IMR-90 (cell line): ENCODE data around the gene NRDC. TPM values are rescaled to one million over a fixed set of nuclear protein-coding genes. Genes with fewer than 3 reads are reported as not detected.

Source experiments
- ATAC-seq: fragments of 200-7000 bp; cut with Tn5 transposase; 2 replicates; pipeline ENCODE4 v1.9.1; 2020; ENCODE audit warnings: low read depth, mild to moderate bottlenecking, moderate library complexity
- BruUV-seq: library from RNA; stranded (reverse); fragments of 400-500 nt; replicated peaks from 2 replicates; lab custom pipeline; 2021; lab: Mats Ljungman, UMichigan
- CTCF ChIA-PET: fragments of 300-600 bp; formaldehyde crosslinking; extraction: SDS; loops from one replicate; lab custom pipeline; 2021; ENCODE audit warnings: antibody characterized with exemption; lab: Yijun Ruan, JAX
- POLR2A ChIA-PET: fragments of 300-600 bp; sonication (Branson Sonifier 250); formaldehyde crosslinking; loops from one replicate; lab custom pipeline; 2022; ENCODE audit warnings: antibody characterized with exemption; ENCODE audit not compliant: unreplicated experiment; lab: Charles Lee
- DNase-seq: peaks from one replicate; pipeline ENCODE4 v3.0.0; 2013
- H2AFZ ChIP-seq: replicated peaks from 2 replicates; pipeline ENCODE3; 2013; ENCODE audit warnings: low read length, mild to moderate bottlenecking; ENCODE audit not compliant: poor library complexity
- H2AK5ac ChIP-seq: 2 replicates; pipeline ENCODE4 v1.6.1; 2013; ENCODE audit warnings: low read depth, low read length, inconsistent platforms
- H2AK9ac ChIP-seq: replicated peaks from 2 replicates; pipeline ENCODE3; 2013; ENCODE audit warnings: mild to moderate bottlenecking, low read depth, low read length, moderate library complexity; ENCODE audit not compliant: poor library complexity
- H2BK120ac ChIP-seq: 2 replicates; pipeline ENCODE4 v1.6.1; 2013; ENCODE audit warnings: low read depth, low read length, inconsistent platforms
- H2BK15ac ChIP-seq: 3 replicates; pipeline ENCODE4 v1.6.1; 2013; ENCODE audit warnings: low read depth, low read length, inconsistent platforms
- H2BK20ac ChIP-seq: 2 replicates; pipeline ENCODE4 v1.6.1; 2013; ENCODE audit warnings: low read depth, mild to moderate bottlenecking, inconsistent platforms, low read length, moderate library complexity
- H2BK5ac ChIP-seq: 2 replicates; pipeline ENCODE4 v1.6.1; 2013; ENCODE audit warnings: mild to moderate bottlenecking, low read depth, low read length, inconsistent platforms; ENCODE audit not compliant: poor library complexity, severe bottlenecking
- H3K14ac ChIP-seq: replicated peaks from 2 replicates; pipeline ENCODE4 v1.6.1; 2013; ENCODE audit warnings: low read depth, low read length, inconsistent platforms
- H3K18ac ChIP-seq: 2 replicates; pipeline ENCODE4 v1.6.1; 2013; ENCODE audit warnings: low read depth, low read length, control low read depth
- H3K23ac ChIP-seq: 2 replicates; pipeline ENCODE4 v1.6.1; 2013; ENCODE audit warnings: low read depth, low read length, inconsistent platforms
- H3K27ac ChIP-seq: 2 replicates; pipeline ENCODE4 v1.5.1; 2013; ENCODE audit warnings: mild to moderate bottlenecking, control low read depth, low read length; ENCODE audit not compliant: insufficient read depth
- H3K27me3 ChIP-seq: 2 replicates; pipeline ENCODE4 v1.6.1; 2013; ENCODE audit warnings: low read length; ENCODE audit not compliant: control insufficient read depth, insufficient read depth
- H3K36me3 ChIP-seq: 2 replicates; pipeline ENCODE4 v1.6.1; 2013; ENCODE audit warnings: low read length, mixed read lengths; ENCODE audit not compliant: control insufficient read depth, insufficient read depth
- H3K4ac ChIP-seq: 2 replicates; pipeline ENCODE4 v1.6.1; 2013; ENCODE audit warnings: low read depth, low read length, inconsistent platforms
- H3K4me1 ChIP-seq: 2 replicates; pipeline ENCODE4 v1.6.1; 2013; ENCODE audit warnings: low read length, mixed read lengths; ENCODE audit not compliant: control insufficient read depth, insufficient read depth
- H3K4me2 ChIP-seq: 2 replicates; pipeline ENCODE4 v1.6.1; 2013; ENCODE audit warnings: low read depth, mild to moderate bottlenecking, control low read depth, low read length, moderate library complexity
- H3K4me3 ChIP-seq: 2 replicates; pipeline ENCODE4 v1.5.1; 2013; ENCODE audit warnings: low read depth, mild to moderate bottlenecking, control low read depth, low read length, moderate library complexity; ENCODE audit not compliant: insufficient read depth
- H3K56ac ChIP-seq: 2 replicates; pipeline ENCODE4 v1.6.1; 2013; ENCODE audit warnings: low read length, inconsistent platforms; ENCODE audit not compliant: insufficient read depth; ENCODE audit errors: extremely low read depth
- H3K79me1 ChIP-seq, 2 experiments: 2 replicates each; pipeline ENCODE4 v1.6.1; 2013; ENCODE audit warnings: low read length in 2 of 2, inconsistent platforms in 1 of 2, low read depth in 1 of 2
- H3K9ac ChIP-seq: 2 replicates; pipeline ENCODE4 v1.6.1; 2013; ENCODE audit warnings: low read depth, low read length, control low read depth
- H3K9me1 ChIP-seq: 2 replicates; pipeline ENCODE4 v1.6.1; 2013; ENCODE audit warnings: low read length, inconsistent platforms; ENCODE audit not compliant: insufficient read depth
- H3K9me3 ChIP-seq: 2 replicates; pipeline ENCODE4 v1.6.1; 2013; ENCODE audit warnings: low read length; ENCODE audit not compliant: control insufficient read depth, insufficient read depth
- H4K20me1 ChIP-seq: 2 replicates; pipeline ENCODE4 v1.6.1; 2013; ENCODE audit warnings: low read length, inconsistent platforms; ENCODE audit not compliant: insufficient read depth
- H4K5ac ChIP-seq: 2 replicates; pipeline ENCODE4 v1.6.1; 2013; ENCODE audit warnings: mild to moderate bottlenecking, low read depth, low read length, control low read depth
- H4K8ac ChIP-seq, 2 experiments: 2 replicates each; pipeline ENCODE4 v1.6.1; 2013; ENCODE audit warnings: low read depth in 2 of 2, low read length in 2 of 2, control low read depth in 1 of 2, inconsistent platforms in 1 of 2
- H4K91ac ChIP-seq: 2 replicates; pipeline ENCODE4 v1.6.1; 2013; ENCODE audit warnings: low read depth, low read length, inconsistent platforms; ENCODE audit not compliant: insufficient read depth
- BHLHE40 ChIP-seq: fragments of 150-350 bp; IDR thresholded peaks from 2 replicates; pipeline ENCODE4 v1.6.1; 2016; ENCODE audit warnings: mild to moderate bottlenecking, low read depth, low read length
- CEBPB ChIP-seq: IDR thresholded peaks from 2 replicates; pipeline ENCODE4 v1.6.1; 2012; ENCODE audit warnings: low read depth, low read length, improper control_type of control experiment
- CHD1 ChIP-seq: IDR thresholded peaks from 2 replicates; pipeline ENCODE4 v1.6.1; 2012; ENCODE audit warnings: low read depth, low read length, improper control_type of control experiment
- FOS ChIP-seq: fragments of 150-350 bp; IDR thresholded peaks from 2 replicates; pipeline ENCODE4 v1.6.1; 2016; ENCODE audit warnings: low read depth, low read length
- MXI1 ChIP-seq: IDR thresholded peaks from 2 replicates; pipeline ENCODE4 v1.6.1; 2012; ENCODE audit warnings: low read depth, mild to moderate bottlenecking, low read length, moderate library complexity, borderline replicate concordance
- NFE2L2 ChIP-seq: fragments of 150-350 bp; IDR thresholded peaks from 2 replicates; pipeline ENCODE4 v1.6.1; 2016; ENCODE audit warnings: low read depth, mild to moderate bottlenecking, low read length
- POLR2A ChIP-seq: IDR thresholded peaks from 2 replicates; pipeline ENCODE4 v1.6.1; 2012; ENCODE audit warnings: mild to moderate bottlenecking, low read depth, low read length
- RAD21 ChIP-seq: IDR thresholded peaks from 2 replicates; pipeline ENCODE4 v1.6.1; 2012; ENCODE audit warnings: low read length, improper control_type of control experiment
- RCOR1 ChIP-seq: IDR thresholded peaks from 2 replicates; pipeline ENCODE4 v1.6.1; 2012; ENCODE audit warnings: mild to moderate bottlenecking, low read length, improper control_type of control experiment; ENCODE audit not compliant: insufficient replicate concordance
- RFX5 ChIP-seq: IDR thresholded peaks from 2 replicates; pipeline ENCODE4 v1.8.0; 2012; ENCODE audit warnings: low read depth, mild to moderate bottlenecking, low read length, moderate library complexity
- SMC3 ChIP-seq: fragments of 150-350 bp; IDR thresholded peaks from 2 replicates; pipeline ENCODE4 v1.6.1; 2016; ENCODE audit warnings: low read depth, mild to moderate bottlenecking, antibody characterized with exemption, low read length, moderate library complexity
- WGBS, 2 experiments: methylation state at CpG; one replicate each; pipeline versions ENCODE4 v1.1.5 to v1.1.7; 2013; ENCODE audit warnings: missing lambda C conversion rate in 2 of 2; ENCODE audit not compliant: insufficient read length in 1 of 2; ENCODE audit errors: extremely low coverage in 2 of 2; 5-methylcytosine and 5-hydroxymethylcytosine counted together
- dilution Hi-C: fragments of 300-500 bp; cut with HindIII; formaldehyde crosslinking; loops from one replicate; pipeline ENCODE4 v1.14.3; 2018; ENCODE audit warnings: low sequenced_read_pairs; ENCODE audit not compliant: unreplicated experiment
- in situ Hi-C: fragments of 300-500 bp; cut with MboI; formaldehyde crosslinking; loops from 3 replicates; pipeline ENCODE4 v1.14.3; 2019; ENCODE audit warnings: low sequenced_read_pairs, inconsistent platforms, mixed read lengths
- intact Hi-C: fragments of 100-400 bp; cut with micrococcal nuclease; formaldehyde crosslinking; loops from 2 replicates; pipeline ENCODE4 v1.10.0; 2022
- polyA plus RNA-seq, 3 experiments: library from polyadenylated mRNA; depleted of rRNA; stranded (reverse); fragments of >200 nt; gene quantifications; 2 replicates each; pipeline ENCODE4 v1.2.3, GENCODE V29; 2012; ENCODE audit warnings: low replicate concordance in 1 of 3
- total RNA-seq: library from RNA; depleted of rRNA; stranded (reverse); fragments of >200 nt; gene quantifications from 2 replicates; pipeline ENCODE4 v1.2.3, GENCODE V29; 2012
- TF ChIP-seq, protein P1 (sequence below): conservative IDR thresholded peaks from 2 replicates; pipeline ENCODE4 v1.5.1; 2012; ENCODE audit warnings: mild to moderate bottlenecking, low read depth, low read length, improper control_type of control experiment
- TF ChIP-seq, protein P2 (sequence below): fragments of 150-350 bp; IDR thresholded peaks from 2 replicates; pipeline ENCODE4 v1.6.1; 2017; ENCODE audit warnings: mild to moderate bottlenecking, antibody characterized with exemption, low read length, low read depth
- TF ChIP-seq, protein P3 (sequence below): fragments of 150-350 bp; IDR thresholded peaks from 2 replicates; pipeline ENCODE4 v1.6.1; 2016; ENCODE audit warnings: low read depth, mild to moderate bottlenecking, low read length, moderate library complexity, borderline replicate concordance

NRDC gene
- total and polyA plus RNA-seq, 2 of the 4 experiments (the other 2 are of a cell fraction) = 75.8 to 84.7 TPM

- Histone ChIP-seq H2BK5ac (no peak overlapping the region), H4K91ac (no peak overlapping the region), H2AK5ac (no peak overlapping the region), H3K27me3 (no peaks in the 10 kb centered on the region), H3K27ac (no peak overlapping the region), H3K56ac (no peak overlapping the region), H2BK120ac (no peak overlapping the region), H3K9me3 (no peaks in the 10 kb centered on the region), H4K5ac (no peak overlapping the region), H4K8ac (no peak overlapping the region), H3K4me1 (no peaks in the 10 kb centered on the region), H2BK15ac (no peak overlapping the region), H3K4ac (no peak overlapping the region), H3K14ac (no peak overlapping the region), H3K79me1 (peaks cover 7% of the 10 kb centered on the region in 2 experiments; a peak in 2 of 4 replicates), H3K9ac (no peak overlapping the region), H3K23ac (no peak overlapping the region), H3K18ac (no peak overlapping the region), H2AFZ (no peak overlapping the region), H3K4me2 (no peak overlapping the region), H3K36me3 (peaks cover 5% of the 10 kb centered on the region; the same call in 1 of the 2 replicates), H2BK20ac (no peak overlapping the region), H3K4me3 (no peak overlapping the region), H4K20me1 (no peaks in the 10 kb centered on the region), H3K9me1 (no peaks in the 10 kb centered on the region), H2AK9ac (no peak overlapping the region)
- POLR2A ChIA-PET = no interaction called here
- in situ Hi-C loops (no loop called here), intact Hi-C loops (no loop called here), dilution Hi-C loops (no loop called here)
- no peak for TF ChIP-seq SMC3
- TF ChIP-seq, protein P1, sequence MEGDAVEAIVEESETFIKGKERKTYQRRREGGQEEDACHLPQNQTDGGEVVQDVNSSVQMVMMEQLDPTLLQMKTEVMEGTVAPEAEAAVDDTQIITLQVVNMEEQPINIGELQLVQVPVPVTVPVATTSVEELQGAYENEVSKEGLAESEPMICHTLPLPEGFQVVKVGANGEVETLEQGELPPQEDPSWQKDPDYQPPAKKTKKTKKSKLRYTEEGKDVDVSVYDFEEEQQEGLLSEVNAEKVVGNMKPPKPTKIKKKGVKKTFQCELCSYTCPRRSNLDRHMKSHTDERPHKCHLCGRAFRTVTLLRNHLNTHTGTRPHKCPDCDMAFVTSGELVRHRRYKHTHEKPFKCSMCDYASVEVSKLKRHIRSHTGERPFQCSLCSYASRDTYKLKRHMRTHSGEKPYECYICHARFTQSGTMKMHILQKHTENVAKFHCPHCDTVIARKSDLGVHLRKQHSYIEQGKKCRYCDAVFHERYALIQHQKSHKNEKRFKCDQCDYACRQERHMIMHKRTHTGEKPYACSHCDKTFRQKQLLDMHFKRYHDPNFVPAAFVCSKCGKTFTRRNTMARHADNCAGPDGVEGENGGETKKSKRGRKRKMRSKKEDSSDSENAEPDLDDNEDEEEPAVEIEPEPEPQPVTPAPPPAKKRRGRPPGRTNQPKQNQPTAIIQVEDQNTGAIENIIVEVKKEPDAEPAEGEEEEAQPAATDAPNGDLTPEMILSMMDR = no peak
- TF ChIP-seq, protein P2, sequence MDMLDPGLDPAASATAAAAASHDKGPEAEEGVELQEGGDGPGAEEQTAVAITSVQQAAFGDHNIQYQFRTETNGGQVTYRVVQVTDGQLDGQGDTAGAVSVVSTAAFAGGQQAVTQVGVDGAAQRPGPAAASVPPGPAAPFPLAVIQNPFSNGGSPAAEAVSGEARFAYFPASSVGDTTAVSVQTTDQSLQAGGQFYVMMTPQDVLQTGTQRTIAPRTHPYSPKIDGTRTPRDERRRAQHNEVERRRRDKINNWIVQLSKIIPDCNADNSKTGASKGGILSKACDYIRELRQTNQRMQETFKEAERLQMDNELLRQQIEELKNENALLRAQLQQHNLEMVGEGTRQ = no peak
- TF ChIP-seq RFX5 = no peak
- no peak for TF ChIP-seq NFE2L2
- no peak for TF ChIP-seq FOS
- no peak for TF ChIP-seq BHLHE40
- no peak for TF ChIP-seq POLR2A
- no peak for TF ChIP-seq CEBPB
- TF ChIP-seq MXI1 = no peak
- TF ChIP-seq CHD1 = no peak
- TF ChIP-seq, protein P3, sequence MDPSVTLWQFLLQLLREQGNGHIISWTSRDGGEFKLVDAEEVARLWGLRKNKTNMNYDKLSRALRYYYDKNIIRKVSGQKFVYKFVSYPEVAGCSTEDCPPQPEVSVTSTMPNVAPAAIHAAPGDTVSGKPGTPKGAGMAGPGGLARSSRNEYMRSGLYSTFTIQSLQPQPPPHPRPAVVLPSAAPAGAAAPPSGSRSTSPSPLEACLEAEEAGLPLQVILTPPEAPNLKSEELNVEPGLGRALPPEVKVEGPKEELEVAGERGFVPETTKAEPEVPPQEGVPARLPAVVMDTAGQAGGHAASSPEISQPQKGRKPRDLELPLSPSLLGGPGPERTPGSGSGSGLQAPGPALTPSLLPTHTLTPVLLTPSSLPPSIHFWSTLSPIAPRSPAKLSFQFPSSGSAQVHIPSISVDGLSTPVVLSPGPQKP = no peak
- no peak for TF ChIP-seq RAD21
- no peak for TF ChIP-seq RCOR1
- DNase-seq = no peak
- CTCF ChIA-PET = interaction anchor here (1.7 kb wide), 1 partner anchor 8 kb away, joined by 8 read pairs; no protein-coding TSS in a partner anchor
- ATAC-seq = no peak
- no CpG with 5 or more reads among the region's 1 CpG for WGBS, 2 experiments
- BruUV-seq = no TSS peak
These were observed 117.2 kb downstream of the NRDC start for GRCh38 chr1:51761351-51761750.
